Measurements from ENCODE around the gene DGCR8.

Gene DGCR8

DNA sequence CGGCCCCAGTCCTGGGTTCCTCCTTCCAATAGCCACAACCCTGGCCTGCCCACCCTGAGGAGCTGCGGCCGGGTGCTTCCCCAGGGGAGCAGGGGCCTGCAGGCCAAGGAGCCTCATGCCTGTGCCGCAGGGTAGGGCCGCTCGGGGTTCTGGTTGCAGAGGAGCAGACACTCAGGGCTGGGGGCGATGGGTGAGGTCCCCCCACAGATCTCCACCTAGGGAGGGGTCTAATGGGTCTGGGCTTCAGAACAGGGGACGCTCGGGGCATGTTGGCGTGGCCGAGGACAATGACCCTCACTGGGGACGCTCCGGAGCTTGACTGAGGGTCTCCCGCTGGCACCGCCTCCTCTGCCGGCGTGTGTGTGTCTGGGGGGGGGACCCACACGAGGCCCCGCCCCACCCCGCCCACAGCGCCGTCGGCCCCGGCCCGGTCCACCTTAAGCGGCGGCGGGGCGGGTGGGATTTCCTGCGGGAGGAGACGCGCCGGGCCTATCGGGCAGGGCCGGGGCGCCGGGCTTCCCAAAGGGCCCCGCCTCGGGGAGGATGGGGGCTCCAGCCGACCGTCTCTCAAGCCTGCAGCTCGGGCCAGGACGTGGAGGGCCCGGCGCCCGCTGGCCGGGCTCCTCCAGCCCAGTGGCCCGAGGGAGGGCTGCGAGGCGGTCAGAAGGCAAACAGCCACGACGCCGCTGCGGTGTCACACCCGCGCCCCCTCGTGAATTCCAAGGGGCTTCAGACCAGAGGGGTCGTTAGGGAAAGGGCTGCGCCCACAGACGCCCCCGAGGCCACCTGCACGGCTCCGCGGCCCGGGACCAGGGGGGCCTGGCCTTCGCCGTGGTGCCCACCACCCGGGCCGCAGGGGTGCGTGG, 50.9 kb downstream of the DGCR8 start:
- TF ChIP-seq, protein P1, sequence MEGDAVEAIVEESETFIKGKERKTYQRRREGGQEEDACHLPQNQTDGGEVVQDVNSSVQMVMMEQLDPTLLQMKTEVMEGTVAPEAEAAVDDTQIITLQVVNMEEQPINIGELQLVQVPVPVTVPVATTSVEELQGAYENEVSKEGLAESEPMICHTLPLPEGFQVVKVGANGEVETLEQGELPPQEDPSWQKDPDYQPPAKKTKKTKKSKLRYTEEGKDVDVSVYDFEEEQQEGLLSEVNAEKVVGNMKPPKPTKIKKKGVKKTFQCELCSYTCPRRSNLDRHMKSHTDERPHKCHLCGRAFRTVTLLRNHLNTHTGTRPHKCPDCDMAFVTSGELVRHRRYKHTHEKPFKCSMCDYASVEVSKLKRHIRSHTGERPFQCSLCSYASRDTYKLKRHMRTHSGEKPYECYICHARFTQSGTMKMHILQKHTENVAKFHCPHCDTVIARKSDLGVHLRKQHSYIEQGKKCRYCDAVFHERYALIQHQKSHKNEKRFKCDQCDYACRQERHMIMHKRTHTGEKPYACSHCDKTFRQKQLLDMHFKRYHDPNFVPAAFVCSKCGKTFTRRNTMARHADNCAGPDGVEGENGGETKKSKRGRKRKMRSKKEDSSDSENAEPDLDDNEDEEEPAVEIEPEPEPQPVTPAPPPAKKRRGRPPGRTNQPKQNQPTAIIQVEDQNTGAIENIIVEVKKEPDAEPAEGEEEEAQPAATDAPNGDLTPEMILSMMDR (IDR thresholded peaks at IDR 0.05; ENCODE audit: borderline replicate concordance, control extremely low read depth, extremely low read depth, insufficient read depth, missing control alignments): no peak
- peak; percentile 91 for DNase-seq (ENCODE audit: low spot score)
- in situ Hi-C loops (cut with MboI; ENCODE audit: low sequenced_read_pairs, unreplicated experiment): no loop called here

DNA sequence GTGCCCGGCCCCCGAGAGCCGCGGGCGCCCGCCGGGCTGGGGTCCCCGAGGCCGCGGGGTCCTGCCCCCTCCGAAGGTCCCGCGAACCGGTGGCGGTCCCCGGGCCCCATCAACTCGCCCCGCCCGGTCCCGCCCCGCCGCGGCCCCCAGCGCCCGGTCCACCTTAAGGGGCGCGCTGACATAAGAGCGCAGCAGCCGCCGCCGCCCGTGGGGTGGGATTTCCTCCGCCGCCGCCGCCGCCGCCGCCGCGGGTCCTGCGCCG, 51.5 kb downstream of the DGCR8 start, which contains the start of gene ZDHHC8:
Gene ZDHHC8, plus strand, starts transcription at position 208 of the 262 bp plus-strand sequence. CDS start 144 bp downstream, outside the sequence.
- peak; percentile 81 for DNase-seq (ENCODE audit: low spot score)
- in situ Hi-C loops (cut with MboI; ENCODE audit: low sequenced_read_pairs, unreplicated experiment): no loop called here
- TF ChIP-seq, protein P1 (IDR thresholded peaks at IDR 0.05; ENCODE audit: borderline replicate concordance, control extremely low read depth, extremely low read depth, insufficient read depth, missing control alignments): no peak

DNA sequence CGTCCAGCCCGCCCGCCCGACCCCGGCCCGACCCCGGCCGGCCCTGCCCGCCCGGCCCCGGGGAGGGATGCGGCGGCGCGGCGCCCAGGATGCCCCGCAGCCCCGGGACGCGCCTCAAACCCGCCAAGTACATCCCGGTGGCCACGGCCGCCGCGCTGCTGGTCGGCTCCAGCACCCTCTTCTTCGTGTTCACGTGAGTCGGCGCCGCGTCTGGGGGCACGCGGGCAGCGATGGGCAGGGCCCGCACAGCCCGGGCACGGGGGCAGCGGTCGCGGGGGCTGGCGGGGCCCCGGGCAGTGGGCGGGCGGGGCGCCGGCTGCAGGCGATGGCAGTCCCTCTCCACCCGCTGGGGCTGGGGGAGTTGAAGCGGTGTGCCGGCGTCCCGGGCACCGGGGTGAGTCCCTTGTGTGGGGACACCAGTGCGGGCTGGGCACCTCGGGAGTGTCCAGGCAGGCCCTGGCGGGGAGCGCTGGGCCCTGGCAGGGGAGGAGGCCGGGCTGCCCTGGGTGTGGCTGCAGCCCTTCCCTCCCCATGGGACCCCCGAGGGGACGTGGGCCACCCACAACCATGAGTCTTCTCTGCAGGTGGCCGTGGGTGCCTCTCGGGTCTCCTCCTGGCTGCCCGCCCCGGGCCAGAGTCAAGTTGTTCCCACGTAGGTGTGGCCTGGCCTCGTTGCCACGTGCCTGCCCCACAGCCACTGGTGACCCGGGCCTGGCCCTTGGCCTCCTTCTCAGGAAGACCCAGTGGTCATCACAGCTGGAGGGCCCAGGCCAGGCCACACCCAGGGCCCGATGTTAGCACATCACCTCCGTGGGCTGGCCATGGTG, 52.0 kb downstream of the DGCR8 start:
- in situ Hi-C loops (cut with MboI; ENCODE audit: low sequenced_read_pairs, unreplicated experiment): no loop called here
- DNase-seq (ENCODE audit: low spot score): no peak
- TF ChIP-seq, protein P1 (IDR thresholded peaks at IDR 0.05; ENCODE audit: borderline replicate concordance, control extremely low read depth, extremely low read depth, insufficient read depth, missing control alignments): no peak

DNA sequence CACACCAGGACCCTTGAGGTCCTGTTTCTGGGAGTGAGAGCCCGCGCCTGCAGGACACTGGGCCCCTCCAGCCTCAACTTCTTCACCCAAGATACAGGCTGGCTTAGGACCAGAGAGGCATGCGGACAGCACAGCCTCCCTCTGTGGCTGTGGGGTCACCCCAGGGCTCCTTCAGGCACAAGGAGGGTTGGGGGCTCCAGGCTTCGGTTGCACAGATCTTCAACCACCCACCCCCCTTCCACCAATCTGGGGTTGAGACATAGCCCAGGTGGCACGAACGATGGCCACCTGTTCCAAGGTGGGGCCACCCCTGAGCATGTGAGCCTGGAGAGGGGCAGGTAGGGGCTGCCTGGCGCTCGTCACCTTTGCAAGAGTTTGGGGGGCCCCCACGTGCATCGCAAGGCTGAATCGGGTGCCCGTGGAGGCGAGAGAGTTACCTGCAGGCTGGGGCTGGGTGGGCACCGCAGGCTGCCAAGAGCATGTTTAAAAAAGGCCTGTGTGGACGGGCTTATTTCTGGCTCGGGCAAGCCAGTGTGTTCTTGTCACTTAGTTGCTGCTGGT, 52.7 kb downstream of the DGCR8 start:
- DNase-seq (ENCODE audit: low spot score): no peak
- in situ Hi-C loops (cut with MboI; ENCODE audit: low sequenced_read_pairs, unreplicated experiment): no loop called here
- TF ChIP-seq, protein P1 (IDR thresholded peaks at IDR 0.05; ENCODE audit: borderline replicate concordance, control extremely low read depth, extremely low read depth, insufficient read depth, missing control alignments): no peak

DNA sequence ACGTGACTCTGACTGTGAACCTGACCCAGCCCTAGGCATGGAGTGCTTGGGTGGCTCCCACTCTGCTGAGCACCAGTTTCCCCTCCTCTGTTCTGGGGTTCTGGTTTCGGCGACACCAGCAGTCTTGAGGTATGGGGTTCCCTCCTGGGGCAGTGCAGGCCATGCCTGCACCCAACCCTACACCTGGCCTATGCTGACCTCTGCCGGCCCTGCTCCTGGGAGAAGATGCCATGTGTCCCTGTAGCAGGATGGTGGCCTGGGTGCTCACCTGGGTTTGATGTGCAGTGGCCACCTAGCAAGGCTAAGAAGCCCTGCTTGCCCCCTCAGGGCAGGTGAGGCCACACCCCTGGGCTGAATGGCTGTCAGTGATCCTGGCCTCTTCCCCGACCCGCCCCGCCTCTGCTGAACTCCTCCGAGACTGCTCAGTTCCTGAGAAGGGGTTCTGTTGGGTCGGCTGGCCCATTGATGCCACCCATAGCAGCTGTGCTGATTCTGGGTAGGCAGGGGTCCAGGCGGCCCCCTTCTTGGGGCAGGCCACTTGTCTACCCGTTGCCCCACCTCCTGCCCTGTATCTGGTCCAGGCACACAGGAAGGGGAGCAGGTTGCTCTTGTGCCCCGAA, 54.0 kb downstream of the DGCR8 start:
- no peak for DNase-seq (ENCODE audit: low spot score)
- TF ChIP-seq, protein P1 (IDR thresholded peaks at IDR 0.05; ENCODE audit: borderline replicate concordance, control extremely low read depth, extremely low read depth, insufficient read depth, missing control alignments): no peak
- in situ Hi-C loops (cut with MboI; ENCODE audit: low sequenced_read_pairs, unreplicated experiment): no loop called here

DNA sequence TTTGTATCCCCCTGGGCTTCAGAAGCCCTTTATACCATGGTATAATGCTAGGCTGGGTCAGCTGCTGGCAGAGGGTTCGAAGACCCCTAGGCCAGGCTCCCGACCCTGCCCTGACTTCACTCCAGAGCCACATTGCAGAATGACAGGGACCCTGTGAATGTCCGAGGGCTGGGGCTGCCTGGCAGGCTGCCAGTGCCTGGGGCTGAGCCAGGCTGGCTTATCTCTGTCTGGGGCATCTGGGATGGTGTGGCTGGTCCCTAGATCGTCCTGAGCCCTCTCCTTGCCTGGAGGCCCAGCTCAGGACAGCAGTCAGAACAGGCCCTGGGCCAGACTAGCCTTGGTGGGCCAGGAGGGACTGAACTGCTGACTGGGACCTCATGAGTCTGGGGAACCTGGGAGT, 55.2 kb downstream of the DGCR8 start:
- in situ Hi-C loops (cut with MboI; ENCODE audit: low sequenced_read_pairs, unreplicated experiment): no loop called here
- TF ChIP-seq, protein P1 (IDR thresholded peaks at IDR 0.05; ENCODE audit: borderline replicate concordance, control extremely low read depth, extremely low read depth, insufficient read depth, missing control alignments): no peak
- no peak for DNase-seq (ENCODE audit: low spot score)
